ENCODE results near the gene VEZT.

DNA sequence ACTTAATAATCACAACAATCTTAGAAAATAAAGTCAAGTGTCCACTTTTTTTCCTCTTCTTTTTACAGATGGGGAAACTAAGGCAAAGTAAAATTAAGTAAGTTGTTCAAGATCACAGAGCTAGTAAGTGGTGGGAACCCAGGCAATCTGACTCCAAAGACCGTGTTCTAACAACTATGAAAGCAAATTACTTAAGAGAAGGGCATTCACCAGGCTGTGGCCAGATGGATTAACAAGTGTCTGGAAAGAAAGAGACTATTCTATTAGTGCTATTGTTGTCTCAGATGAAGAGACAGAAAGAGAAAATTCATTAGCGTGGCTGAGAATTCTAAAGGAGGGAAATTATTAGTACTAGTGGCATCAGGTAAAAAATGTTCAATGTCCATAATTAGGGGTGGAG lies 48.9 kb upstream of the VEZT start:
- no peak for TF ChIP-seq POLR2A (IDR thresholded peaks at IDR 0.05; ENCODE audit: low read depth, low read length)
- no peak for TF ChIP-seq POLR2AphosphoS5 (IDR thresholded peaks at IDR 0.05; ENCODE audit: low read depth, low read length)
- TF ChIP-seq TAF1 (IDR thresholded peaks at IDR 0.05; ENCODE audit: borderline replicate concordance, low read depth, low read length), result no peak

All from GM12892 (cell line).